T-cell (primary cell): Measurements from ENCODE around the gene TCEA3. TPM values are rescaled to one million over a fixed set of nuclear protein-coding genes. Genes with fewer than 3 reads are reported as not detected.

Experiments used
- ATAC-seq, 4 experiments: fragments of 200-7000 bp in 3 of 4; fragments of 150-1000 bp in 1 of 4; cut with Tn5 transposase; replicated peaks in 1 of 4; 1 replicate in 3 of 4; 2 replicates in 1 of 4; pipeline ENCODE4 v1.10.0; 2021; ENCODE audit warnings: moderate library complexity in 3 of 4, mild to moderate bottlenecking in 2 of 4, moderate number of reproducible peaks in 1 of 4
- CTCF ChIA-PET, 2 donors: fragments of 300-600 bp; sonication (Branson Sonifier 250); formaldehyde crosslinking; loops; one replicate each; lab custom pipeline; 2022; ENCODE audit warnings: antibody characterized with exemption in 2 of 2; lab: Charles Lee
- POLR2A ChIA-PET, 2 donors: fragments of 300-600 bp; sonication (Branson Sonifier 250); formaldehyde crosslinking; loops; one replicate each; lab custom pipeline; 2022; ENCODE audit warnings: antibody characterized with exemption in 2 of 2; lab: Charles Lee
- DNase-seq, 35 experiments: peaks; one replicate each; pipeline versions ENCODE4 v3.0.0 to v3.0.0-alpha.2; 2013 to 2023
- H3K27ac ChIP-seq: one replicate; pipeline ENCODE4 v1.5.1; 2013; ENCODE audit warnings: low read length
- H3K27me3 ChIP-seq, 2 experiments: replicated peaks in 1 of 2; 1 replicate in 1 of 2; 2 replicates in 1 of 2; pipeline versions ENCODE4 v1.6.1 to v1.7.0; 2013; ENCODE audit warnings: low read length in 1 of 2, mixed read lengths in 1 of 2; ENCODE audit not compliant: control insufficient read depth in 2 of 2, insufficient read depth in 2 of 2; ENCODE audit errors: extremely low read depth in 1 of 2
- H3K36me3 ChIP-seq, 2 donors: 1 replicate in 1 of 2; 2 replicates in 1 of 2; pipeline versions ENCODE4 v1.6.1 to v1.7.0; 2013; ENCODE audit warnings: low read length in 1 of 2; ENCODE audit not compliant: control insufficient read depth in 2 of 2, insufficient read depth in 1 of 2; ENCODE audit errors: extremely low read depth in 1 of 2
- H3K4me1 ChIP-seq, 2 experiments: 1 replicate in 1 of 2; 2 replicates in 1 of 2; pipeline versions ENCODE4 v1.6.1 to v1.7.0; 2013; ENCODE audit warnings: low read length in 2 of 2, mixed read lengths in 1 of 2; ENCODE audit not compliant: insufficient read depth in 2 of 2, control insufficient read depth in 1 of 2; ENCODE audit errors: extremely low read depth in 1 of 2
- H3K4me3 ChIP-seq, 2 donors: 1 replicate in 1 of 2; 2 replicates in 1 of 2; pipeline versions ENCODE4 v1.5.1 to v1.7.0; 2013; ENCODE audit warnings: mild to moderate bottlenecking in 2 of 2, low read length in 1 of 2, moderate library complexity in 1 of 2; ENCODE audit not compliant: control insufficient read depth in 1 of 2; ENCODE audit errors: extremely low read depth in 1 of 2
- H3K9me3 ChIP-seq: 2 replicates; pipeline ENCODE4 v1.7.0; 2013
- H3K27ac Mint-ChIP-seq, 2 donors: one replicate each; pipeline ENCODE4 v1.8.0; 2020 to 2021; ENCODE audit warnings: mild to moderate bottlenecking in 2 of 2, mixed read lengths in 2 of 2
- H3K27me3 Mint-ChIP-seq, 2 donors: one replicate each; pipeline ENCODE4 v1.8.0; 2021 to 2022; ENCODE audit warnings: mixed read lengths in 2 of 2
- H3K36me3 Mint-ChIP-seq: one replicate; pipeline ENCODE4 v1.8.0; 2021; ENCODE audit warnings: mixed read lengths
- H3K4me1 Mint-ChIP-seq, 3 donors: one replicate each; pipeline ENCODE4 v1.8.0; 2020 to 2022; ENCODE audit warnings: mixed read lengths in 3 of 3, mild to moderate bottlenecking in 1 of 3
- H3K4me3 Mint-ChIP-seq, 3 donors: one replicate each; pipeline ENCODE4 v1.8.0; 2020 to 2022; ENCODE audit warnings: mild to moderate bottlenecking in 3 of 3, mixed read lengths in 3 of 3, moderate library complexity in 3 of 3
- H3K9me3 Mint-ChIP-seq, 3 donors: one replicate each; pipeline ENCODE4 v1.8.0; 2020 to 2022; ENCODE audit warnings: mixed read lengths in 3 of 3
- WGBS: methylation state at CpG from one replicate; pipeline ENCODE4 v1.1.5; 2013; ENCODE audit warnings: missing lambda C conversion rate; ENCODE audit not compliant: insufficient coverage; 5-methylcytosine and 5-hydroxymethylcytosine counted together
- total RNA-seq, 35 experiments: library from RNA in 6 of 35; stranded (reverse) in 6 of 35; fragments of 120-200 nt in 1 of 35; gene quantifications; one replicate each; pipeline versions ENCODE4 v1.2.1 to v1.2.4 and lab custom pipeline; 2013 to 2026

TCEA3 gene
- total RNA-seq, 5 donors from 2014 or later (not counting 1 experiment from before 2014, with no cell fraction given), result 16.1 to 39.9 (median 32.4) TPM

DNA sequence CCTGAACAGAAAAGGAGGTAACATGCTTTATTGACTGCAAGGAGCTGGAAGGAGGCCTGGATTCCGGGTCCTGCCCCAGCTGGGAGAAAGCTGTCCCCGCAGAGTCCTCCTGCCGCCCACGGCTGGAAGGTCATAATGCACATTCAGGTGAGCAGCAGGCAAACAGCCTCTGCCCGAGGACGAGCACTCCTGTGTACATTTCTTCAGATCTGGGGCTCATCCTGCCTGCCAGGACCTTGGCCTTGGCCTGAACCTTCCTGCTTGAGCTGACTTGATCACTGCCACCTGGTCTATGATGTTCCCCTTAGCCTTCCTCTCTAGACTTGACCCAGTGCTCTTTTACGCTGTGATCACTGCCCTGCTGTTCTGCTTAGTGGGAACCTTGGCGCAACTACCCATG lies 37.1 kb downstream of the TCEA3 start:
- Histone ChIP-seq H3K4me1 (no peaks in the 10 kb centered on the region), H3K27me3 (no peaks in the 10 kb centered on the region), H3K27ac (no peak overlapping the region), H3K4me3 (no peak overlapping the region), H3K36me3 (no peaks in the 10 kb centered on the region), H3K9me3 (no peaks in the 10 kb centered on the region)
- 92% methylated on average over 7 of the region's 8 CpGs for WGBS
- ChIA-PET CTCF (interaction anchor here in 1 of 2 donors (0.6 kb wide), 1 partner anchor 17 kb away, joined by 4 read pairs; no protein-coding TSS in a partner anchor), POLR2A (no interaction called here)
- H3K4me3 Mint-ChIP-seq, result no peak overlapping the region
- H3K27ac Mint-ChIP-seq, result no peak overlapping the region
- peaks cover 12% of the 10 kb centered on the region for H3K36me3 Mint-ChIP-seq
- H3K27me3 Mint-ChIP-seq, result no peaks in the 10 kb centered on the region
- DNase-seq (no peak), ATAC-seq (no peak)
- H3K4me1 Mint-ChIP-seq, result no peaks in the 10 kb centered on the region
- no peaks in the 10 kb centered on the region for H3K9me3 Mint-ChIP-seq

DNA sequence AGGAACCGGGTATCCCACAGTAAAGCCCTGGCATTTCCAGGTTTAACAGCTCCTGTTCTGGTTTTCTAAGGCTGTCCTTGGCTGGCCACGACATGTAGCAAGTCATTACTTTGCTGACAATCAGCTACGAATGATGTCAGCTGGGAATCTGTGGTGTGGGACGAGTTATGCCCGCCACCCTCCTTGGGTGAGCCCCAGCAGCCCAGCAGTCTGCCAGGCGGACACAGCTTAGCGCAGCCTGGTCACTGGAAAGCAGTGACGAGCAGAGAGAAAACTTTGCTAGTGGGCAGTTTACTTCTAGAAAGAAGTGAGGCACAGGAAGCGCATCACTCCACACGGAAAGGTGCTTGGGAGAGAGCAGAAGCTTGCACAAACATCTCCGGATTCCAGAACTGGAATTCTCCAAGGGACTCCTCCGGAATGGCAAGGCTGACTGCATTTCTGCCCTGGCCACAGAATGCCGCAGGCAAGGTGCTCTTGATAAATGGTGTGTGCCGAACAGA lies 39.4 kb downstream of the TCEA3 start:
- ChIA-PET POLR2A (no interaction called here), CTCF (no interaction called here)
- WGBS, result 82% methylated on average over 14 of the region's 14 CpGs
- no peak overlapping the region for H3K4me3 Mint-ChIP-seq
- no peak overlapping the region for H3K27ac Mint-ChIP-seq
- Histone ChIP-seq H3K4me3 (no peak overlapping the region), H3K4me1 (no peaks in the 10 kb centered on the region), H3K36me3 (no peaks in the 10 kb centered on the region), H3K27ac (no peak overlapping the region), H3K9me3 (no peaks in the 10 kb centered on the region), H3K27me3 (no peaks in the 10 kb centered on the region)
- H3K36me3 Mint-ChIP-seq, result peaks cover 13% of the 10 kb centered on the region
- H3K27me3 Mint-ChIP-seq, result no peaks in the 10 kb centered on the region
- no peak for ATAC-seq
- no peak for DNase-seq
- H3K4me1 Mint-ChIP-seq, result no peaks in the 10 kb centered on the region
- no peaks in the 10 kb centered on the region for H3K9me3 Mint-ChIP-seq

DNA sequence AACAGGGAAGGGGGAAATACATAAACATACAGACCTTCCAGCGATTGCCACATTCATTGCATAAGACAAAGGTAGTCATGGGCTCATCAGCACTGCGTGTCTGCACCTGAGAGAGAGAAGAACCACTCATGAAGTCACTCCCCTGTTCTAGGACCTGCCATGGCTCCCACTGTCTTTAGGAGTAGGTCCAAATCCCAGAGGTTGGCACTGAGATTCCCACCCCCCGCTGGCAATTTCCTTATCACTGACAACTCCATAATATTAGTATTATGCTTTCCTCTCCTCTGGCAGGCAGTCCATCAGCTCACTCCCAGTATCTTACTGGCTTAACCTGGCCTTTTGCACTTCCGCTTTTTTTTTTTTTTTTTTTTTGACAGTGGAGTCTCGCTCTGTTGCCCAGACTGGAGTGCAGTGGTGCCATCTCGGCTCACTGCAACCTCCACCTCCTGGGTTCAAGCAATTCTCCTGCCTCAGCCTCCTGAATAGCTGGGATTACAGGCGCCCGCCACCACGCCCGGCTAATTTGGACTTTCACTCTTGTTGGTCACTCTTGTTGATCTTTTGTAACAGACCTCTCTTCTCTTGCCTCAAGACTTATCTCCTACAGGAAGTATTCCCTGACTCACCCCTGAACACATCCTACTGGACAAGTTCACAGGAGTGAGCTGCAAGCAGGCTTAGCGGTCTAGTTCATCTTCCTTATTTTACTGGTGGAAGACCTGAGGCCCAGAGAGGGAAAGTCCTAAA lies 40.1 kb downstream of the TCEA3 start:
- H3K27ac Mint-ChIP-seq, result no peak overlapping the region
- POLR2A ChIA-PET, result no interaction called here

DNA sequence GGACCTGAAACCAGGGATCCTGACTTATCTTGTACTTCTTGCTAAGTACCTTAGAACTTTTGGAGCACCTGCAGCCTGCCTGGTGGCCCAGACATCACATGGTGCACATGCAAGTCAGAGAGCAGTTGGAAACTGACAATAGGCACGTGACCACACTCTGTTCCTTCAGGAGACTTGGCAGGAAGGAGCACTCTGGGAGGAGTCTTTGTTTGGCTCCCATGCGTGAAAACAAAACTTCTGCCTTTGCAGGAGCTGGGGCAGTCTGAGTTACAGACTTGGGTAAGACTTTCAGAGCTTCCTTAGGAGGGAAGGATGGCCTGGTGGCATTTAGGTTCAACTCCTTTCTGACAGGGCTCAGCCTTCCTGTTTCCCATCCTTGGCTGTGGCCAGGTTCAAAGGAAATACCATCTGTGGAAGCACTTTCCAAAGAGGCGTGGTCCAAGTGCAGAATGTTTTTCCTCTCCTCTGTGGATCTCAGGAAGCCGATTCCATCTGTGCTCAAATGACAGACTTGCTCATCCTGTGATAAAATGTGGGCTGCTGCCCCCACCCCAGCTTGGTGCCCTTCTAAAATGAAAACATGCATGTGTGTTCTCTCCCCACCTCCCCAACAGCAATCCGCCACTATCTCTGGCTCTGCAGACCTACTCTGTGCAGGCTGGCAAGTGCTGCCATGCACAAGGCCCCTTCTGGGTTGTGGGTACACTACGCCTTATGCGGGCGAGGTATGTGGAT lies 40.8 kb downstream of the TCEA3 start:
- no peaks in the 10 kb centered on the region for H3K27me3 Mint-ChIP-seq
- H3K4me3 Mint-ChIP-seq, result no peak overlapping the region
- no peaks in the 10 kb centered on the region for H3K9me3 Mint-ChIP-seq
- DNase-seq (no peak), ATAC-seq (no peak)
- peaks cover 13% of the 10 kb centered on the region for H3K36me3 Mint-ChIP-seq
- Histone ChIP-seq H3K27ac (no peak overlapping the region), H3K4me1 (no peaks in the 10 kb centered on the region), H3K4me3 (no peak overlapping the region), H3K36me3 (no peaks in the 10 kb centered on the region), H3K9me3 (no peaks in the 10 kb centered on the region), H3K27me3 (no peaks in the 10 kb centered on the region)
- no peaks in the 10 kb centered on the region for H3K4me1 Mint-ChIP-seq
- ChIA-PET POLR2A (no interaction called here), CTCF (no interaction called here)
- no peak overlapping the region for H3K27ac Mint-ChIP-seq
- 80% methylated on average over 3 of the region's 8 CpGs for WGBS

More for the DNA sequence above, 40.1 kb downstream of the TCEA3 start:
- H3K27ac ChIP-seq, result no peak overlapping the region
- WGBS, result 96% methylated on average over 4 of the region's 11 CpGs
- no peak overlapping the region for H3K4me3 Mint-ChIP-seq
- H3K27me3 ChIP-seq, result no peaks in the 10 kb centered on the region
- H3K36me3 Mint-ChIP-seq, result peaks cover 13% of the 10 kb centered on the region
- H3K9me3 ChIP-seq, result no peaks in the 10 kb centered on the region
- H3K9me3 Mint-ChIP-seq, result no peaks in the 10 kb centered on the region
- H3K27me3 Mint-ChIP-seq, result no peaks in the 10 kb centered on the region
- CTCF ChIA-PET, result no interaction called here
- no peak for DNase-seq
- H3K36me3 ChIP-seq, result no peaks in the 10 kb centered on the region
- H3K4me3 ChIP-seq, result no peak overlapping the region
- H3K4me1 Mint-ChIP-seq, result no peaks in the 10 kb centered on the region
- no peaks in the 10 kb centered on the region for H3K4me1 ChIP-seq
- ATAC-seq, result no peak

DNA sequence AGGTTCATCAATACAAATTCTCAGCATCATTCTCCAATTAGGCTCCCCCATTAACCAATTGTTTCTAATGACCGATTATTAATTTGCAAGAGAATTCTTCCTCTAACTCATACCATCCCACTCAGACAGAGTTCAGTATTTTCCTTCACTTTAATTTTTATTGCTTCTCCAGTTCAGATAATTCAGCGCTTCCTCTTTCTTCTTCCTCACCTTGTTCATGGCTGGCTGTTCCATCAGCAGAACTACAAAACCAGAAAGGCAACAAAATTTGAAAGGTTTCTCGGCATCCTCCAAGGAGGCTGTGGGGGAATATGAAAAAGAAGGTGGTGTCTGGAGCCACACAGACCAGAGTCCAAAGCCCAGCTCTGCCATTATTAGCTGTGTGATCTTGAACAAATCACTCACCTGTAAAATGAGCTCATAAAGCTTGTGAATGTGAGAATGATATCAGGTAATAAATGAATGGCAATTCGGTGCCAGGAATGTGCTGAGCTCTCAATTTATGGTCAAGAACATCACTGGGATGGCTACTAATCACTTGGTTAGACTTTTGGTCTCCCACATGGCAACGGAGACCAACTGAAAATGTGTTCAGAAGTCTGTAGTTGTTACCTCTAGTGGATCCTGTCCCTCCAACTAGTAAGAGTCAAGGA lies 43.2 kb downstream of the TCEA3 start:
- Histone ChIP-seq H3K4me1 (no peaks in the 10 kb centered on the region), H3K9me3 (no peaks in the 10 kb centered on the region), H3K4me3 (no peak overlapping the region), H3K36me3 (no peaks in the 10 kb centered on the region), H3K27ac (no peak overlapping the region), H3K27me3 (no peaks in the 10 kb centered on the region)
- ATAC-seq (no peak), DNase-seq (no peak)
- no peaks in the 10 kb centered on the region for H3K4me1 Mint-ChIP-seq
- peaks cover 9% of the 10 kb centered on the region for H3K36me3 Mint-ChIP-seq
- H3K9me3 Mint-ChIP-seq, result no peaks in the 10 kb centered on the region
- ChIA-PET POLR2A (no interaction called here), CTCF (no interaction called here)
- H3K4me3 Mint-ChIP-seq, result no peak overlapping the region
- H3K27me3 Mint-ChIP-seq, result no peaks in the 10 kb centered on the region
- no peak overlapping the region for H3K27ac Mint-ChIP-seq
- 94% methylated on average over 2 of the region's 5 CpGs for WGBS

DNA sequence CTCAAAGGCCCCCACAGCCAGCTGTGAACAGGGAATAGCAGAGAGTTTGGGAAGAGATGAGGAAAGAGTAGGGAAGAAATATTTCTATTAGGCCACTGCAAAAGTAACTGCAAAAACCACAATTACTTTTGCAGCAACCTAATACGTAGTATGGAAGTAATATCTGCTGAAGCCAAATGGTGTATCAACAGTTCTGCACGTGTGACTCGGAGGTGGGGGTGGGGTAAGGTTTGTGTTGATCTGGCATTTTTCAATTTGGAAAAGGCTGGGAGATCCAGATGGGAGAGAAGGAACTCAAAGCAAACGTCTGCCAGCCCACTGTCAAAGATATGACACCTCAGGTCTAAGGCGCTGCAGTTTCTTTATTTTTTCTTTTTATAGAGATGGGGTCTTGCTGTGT lies 43.8 kb downstream of the TCEA3 start:
- DNase-seq, result no peak
- Mint-ChIP-seq H3K36me3 (peaks cover 9% of the 10 kb centered on the region), H3K4me3 (no peak overlapping the region), H3K27ac (no peak overlapping the region), H3K9me3 (no peaks in the 10 kb centered on the region), H3K27me3 (no peaks in the 10 kb centered on the region), H3K4me1 (no peaks in the 10 kb centered on the region)
- H3K9me3 ChIP-seq, result no peaks in the 10 kb centered on the region
- ChIA-PET POLR2A (no interaction called here), CTCF (interaction anchor here in 1 of 2 donors (0.6 kb wide), 1 partner anchor 15 kb away, joined by 3 read pairs; no protein-coding TSS in a partner anchor)
- 89% methylated on average over 2 of the region's 5 CpGs for WGBS
- H3K27me3 ChIP-seq, result no peaks in the 10 kb centered on the region
- H3K27ac ChIP-seq, result no peak overlapping the region
- no peak for ATAC-seq
- no peak overlapping the region for H3K4me3 ChIP-seq
- no peaks in the 10 kb centered on the region for H3K36me3 ChIP-seq
- H3K4me1 ChIP-seq, result no peaks in the 10 kb centered on the region
